Upper lobe of right lung (tissue), 1 donor: Measurements from ENCODE around the gene ACTR1B. TPM values are rescaled to one million over a fixed set of nuclear protein-coding genes. Genes with fewer than 3 reads are reported as not detected.

ENCODE experiments used
- ATAC-seq: fragments of 200-7000 bp; cut with Tn5 transposase; one replicate; pipeline ENCODE4 v1.9.1; 2020; ENCODE audit warnings: mild to moderate bottlenecking, moderate library complexity
- DNase-seq: peaks from one replicate; pipeline ENCODE4 v3.0.0-alpha.2; 2020
- H3K27ac ChIP-seq: fragments of 200-600 bp; one replicate; pipeline ENCODE4 v1.8.0; 2022
- H3K27me3 ChIP-seq: fragments of 200-600 bp; one replicate; pipeline ENCODE4 v1.8.0; 2022; ENCODE audit warnings: mild to moderate bottlenecking
- H3K36me3 ChIP-seq: fragments of 200-600 bp; one replicate; pipeline ENCODE4 v1.8.0; 2022
- H3K4me1 ChIP-seq: fragments of 200-600 bp; one replicate; pipeline ENCODE4 v1.8.0; 2022
- H3K4me3 ChIP-seq: fragments of 200-600 bp; one replicate; pipeline ENCODE4 v1.8.0; 2022; ENCODE audit warnings: mild to moderate bottlenecking
- H3K9me3 ChIP-seq: fragments of 200-600 bp; one replicate; pipeline ENCODE4 v1.8.0; 2022
- intact Hi-C: fragments of 100-400 bp; cut with DNase I; formaldehyde crosslinking; loops from one replicate; pipeline ENCODE4 v1.11.0; 2022
- total RNA-seq: library from RNA; stranded (reverse); fragmentation: NEBNext Ultra II Directional; extraction: Animal tissue kit (Norgen Biotek cat#: 25700); gene quantifications from one replicate; pipeline ENCODE4 v1.2.1, GENCODE V29; 2021
- TF ChIP-seq, protein P1 (sequence below): fragments of 200-600 bp; IDR thresholded peaks from one replicate; pipeline ENCODE4 v1.8.0; 2022; ENCODE audit warnings: antibody characterized with exemption
- donor health status: DM: no; HTN: yes; CAD: no; lungs with severe emphysema.

The ACTR1B gene
- total RNA-seq, 1 donor from 2014 or later = 60.7 TPM

DNA sequence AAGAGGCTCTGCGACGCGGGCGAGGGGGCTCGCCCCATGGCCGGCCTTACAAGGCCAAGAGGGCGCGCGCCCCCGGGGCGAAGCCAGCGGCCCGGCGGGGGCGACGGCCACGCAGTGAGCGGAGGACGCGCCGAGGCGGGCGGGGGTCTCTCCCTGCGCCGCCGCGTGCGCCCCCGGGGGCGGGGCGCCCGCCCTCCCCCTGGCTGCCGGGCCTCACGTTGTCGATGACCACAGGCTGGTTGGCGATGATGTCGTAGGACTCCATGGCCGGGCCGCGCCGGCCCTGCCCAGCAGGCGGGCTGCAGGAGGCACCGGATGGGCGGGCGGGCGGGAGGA lies 250 bp downstream of the ACTR1B start:
- no peaks in the 10 kb centered on the region for H3K27me3 ChIP-seq
- peaks cover 7% of the 10 kb centered on the region for H3K36me3 ChIP-seq
- peaks cover 20% of the 10 kb centered on the region for H3K4me1 ChIP-seq
- ATAC-seq = no peak
- intact Hi-C loops = no loop called here
- no peaks in the 10 kb centered on the region for H3K9me3 ChIP-seq
- no peak for DNase-seq
- peak overlapping the region; percentile 67 for H3K4me3 ChIP-seq
- peak overlapping the region; percentile 97 for H3K27ac ChIP-seq
- TF ChIP-seq, protein P1, sequence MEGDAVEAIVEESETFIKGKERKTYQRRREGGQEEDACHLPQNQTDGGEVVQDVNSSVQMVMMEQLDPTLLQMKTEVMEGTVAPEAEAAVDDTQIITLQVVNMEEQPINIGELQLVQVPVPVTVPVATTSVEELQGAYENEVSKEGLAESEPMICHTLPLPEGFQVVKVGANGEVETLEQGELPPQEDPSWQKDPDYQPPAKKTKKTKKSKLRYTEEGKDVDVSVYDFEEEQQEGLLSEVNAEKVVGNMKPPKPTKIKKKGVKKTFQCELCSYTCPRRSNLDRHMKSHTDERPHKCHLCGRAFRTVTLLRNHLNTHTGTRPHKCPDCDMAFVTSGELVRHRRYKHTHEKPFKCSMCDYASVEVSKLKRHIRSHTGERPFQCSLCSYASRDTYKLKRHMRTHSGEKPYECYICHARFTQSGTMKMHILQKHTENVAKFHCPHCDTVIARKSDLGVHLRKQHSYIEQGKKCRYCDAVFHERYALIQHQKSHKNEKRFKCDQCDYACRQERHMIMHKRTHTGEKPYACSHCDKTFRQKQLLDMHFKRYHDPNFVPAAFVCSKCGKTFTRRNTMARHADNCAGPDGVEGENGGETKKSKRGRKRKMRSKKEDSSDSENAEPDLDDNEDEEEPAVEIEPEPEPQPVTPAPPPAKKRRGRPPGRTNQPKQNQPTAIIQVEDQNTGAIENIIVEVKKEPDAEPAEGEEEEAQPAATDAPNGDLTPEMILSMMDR = no peak

DNA sequence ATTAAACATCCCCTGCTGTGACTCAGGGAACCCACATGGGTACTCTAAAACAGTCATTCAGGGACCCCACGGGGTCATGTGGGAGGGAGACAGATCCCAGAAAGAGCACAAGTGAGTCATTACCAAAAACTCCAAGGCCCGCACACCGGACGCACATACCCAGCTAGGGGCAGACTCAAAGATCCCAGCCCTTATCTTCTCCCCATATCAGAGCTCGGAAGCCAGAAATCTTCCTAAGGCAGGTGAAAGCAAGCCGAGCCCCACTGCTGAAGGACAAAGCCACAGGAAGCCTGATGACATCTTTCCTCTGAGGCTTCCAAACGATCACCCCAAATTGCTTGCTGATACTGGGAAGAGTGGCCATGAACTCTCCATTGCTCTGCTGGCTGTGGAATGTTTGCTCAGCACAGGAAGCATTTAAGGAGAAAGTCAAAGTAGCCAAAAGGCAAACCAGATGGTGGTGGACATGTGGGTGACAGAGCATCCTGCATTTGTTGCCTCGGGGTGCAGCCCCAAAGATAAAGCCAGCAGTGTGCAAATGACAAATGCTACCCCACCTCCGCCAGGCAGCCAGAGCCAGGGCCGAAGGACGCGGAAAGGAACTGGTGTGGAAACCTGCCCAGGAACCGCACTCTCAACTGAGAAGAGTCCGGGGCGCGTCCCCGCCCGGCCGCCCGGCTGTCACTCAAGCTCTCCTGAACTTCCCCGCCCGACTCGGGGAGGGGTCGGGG lies 784 bp downstream of the ACTR1B start:
- ATAC-seq (peak; percentile 67), DNase-seq (peak; percentile 91)
- H3K27me3 ChIP-seq = no peaks in the 10 kb centered on the region
- peaks cover 12% of the 10 kb centered on the region for H3K36me3 ChIP-seq
- H3K9me3 ChIP-seq = no peaks in the 10 kb centered on the region
- H3K4me1 ChIP-seq = peaks cover 20% of the 10 kb centered on the region
- TF ChIP-seq, protein P1 = no peak
- H3K4me3 ChIP-seq = peak overlapping the region; percentile 67
- H3K27ac ChIP-seq = peak overlapping the region; percentile 97
- intact Hi-C loops = no loop called here

DNA sequence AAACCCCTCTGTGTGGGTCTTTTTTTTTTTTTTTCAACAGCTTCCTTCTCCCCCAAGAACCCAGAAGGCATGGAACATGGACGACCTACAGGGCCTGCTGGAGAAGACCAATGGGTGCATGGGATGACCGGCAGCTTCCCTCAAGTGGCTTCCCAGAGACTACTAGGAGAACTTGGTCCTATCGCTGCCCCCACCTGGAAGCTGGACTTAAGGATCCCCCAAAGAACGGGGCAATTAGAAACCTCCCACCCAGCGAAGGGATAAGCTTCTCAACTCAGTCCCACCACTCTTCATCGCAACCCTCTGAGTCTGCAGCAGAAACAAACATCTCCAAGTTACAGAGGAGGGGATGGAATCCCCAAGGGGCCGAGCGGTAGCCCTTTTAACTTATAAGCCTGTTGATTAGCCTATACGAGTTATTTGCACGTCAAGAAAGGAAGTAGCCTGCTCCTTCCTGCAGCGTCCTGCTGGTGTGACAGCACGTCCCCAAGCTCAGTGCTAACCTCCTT lies 1.4 kb downstream of the ACTR1B start:
- peaks cover 20% of the 10 kb centered on the region for H3K4me1 ChIP-seq
- H3K27me3 ChIP-seq = no peaks in the 10 kb centered on the region
- no peak for ATAC-seq
- H3K36me3 ChIP-seq = peaks cover 18% of the 10 kb centered on the region
- intact Hi-C loops = no loop called here
- peak overlapping the region; percentile 97 for H3K27ac ChIP-seq
- H3K9me3 ChIP-seq = no peaks in the 10 kb centered on the region
- peak overlapping the region; percentile 67 for H3K4me3 ChIP-seq
- no peak for DNase-seq
- TF ChIP-seq, protein P1 = no peak

DNA sequence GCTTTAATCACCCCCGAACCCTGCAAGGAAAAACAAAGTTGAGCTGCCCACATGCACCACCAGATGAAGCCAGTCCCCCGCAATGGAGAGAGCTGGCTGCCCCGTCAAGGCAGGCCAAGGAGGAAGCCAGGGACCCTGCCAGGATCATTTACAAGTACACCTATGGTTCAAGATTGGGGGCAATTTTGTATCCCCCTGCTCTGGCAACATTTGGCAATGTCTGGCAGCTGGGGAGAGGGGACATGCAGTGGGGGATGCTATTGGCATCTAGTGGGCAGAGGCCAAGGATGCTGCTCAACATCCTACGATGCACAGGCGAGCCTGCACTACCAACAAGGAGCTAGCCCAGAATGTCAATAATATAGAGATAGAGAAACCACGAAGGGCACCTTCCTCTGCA lies 1.9 kb downstream of the ACTR1B start:
- DNase-seq (no peak), ATAC-seq (no peak)
- no peak overlapping the region for H3K4me3 ChIP-seq
- intact Hi-C loops = no loop called here
- H3K27ac ChIP-seq = no peak overlapping the region
- H3K9me3 ChIP-seq = no peaks in the 10 kb centered on the region
- no peaks in the 10 kb centered on the region for H3K27me3 ChIP-seq
- peaks cover 23% of the 10 kb centered on the region for H3K36me3 ChIP-seq
- H3K4me1 ChIP-seq = peaks cover 20% of the 10 kb centered on the region
- TF ChIP-seq, protein P1 = no peak

DNA sequence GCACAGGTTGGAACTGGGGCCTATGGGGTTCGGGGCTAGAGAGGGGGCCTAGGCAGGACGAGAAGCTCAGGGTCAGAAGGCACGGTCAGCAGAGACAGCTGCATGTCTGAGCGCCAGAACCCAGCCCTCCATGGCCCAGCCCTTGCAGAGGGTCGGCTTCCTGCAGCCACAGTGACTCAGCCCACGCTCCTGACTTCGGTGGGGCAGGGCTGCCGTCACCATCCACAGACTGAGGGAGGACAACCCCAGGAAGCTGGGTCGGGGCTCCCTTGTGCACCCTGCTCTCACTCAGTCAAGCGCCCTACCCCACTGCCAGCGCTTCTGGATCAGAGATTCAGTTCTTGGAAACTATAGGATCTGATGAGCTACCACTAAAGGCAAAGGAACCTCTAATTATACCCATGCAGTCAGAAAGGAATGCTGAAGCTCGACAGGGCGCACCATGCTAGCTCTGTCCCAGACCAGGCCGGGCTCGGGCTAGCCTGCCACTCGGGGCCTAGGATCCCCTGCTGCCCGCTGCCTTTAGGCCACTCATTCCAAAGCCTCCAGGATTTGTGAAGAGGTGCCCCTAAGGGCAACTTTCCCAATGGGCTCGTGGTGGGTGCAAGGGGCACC lies 3.0 kb downstream of the ACTR1B start:
- ATAC-seq (no peak), DNase-seq (no peak)
- H3K36me3 ChIP-seq = peaks cover 29% of the 10 kb centered on the region
- H3K27ac ChIP-seq = no peak overlapping the region
- intact Hi-C loops = no loop called here
- H3K9me3 ChIP-seq = no peaks in the 10 kb centered on the region
- H3K4me1 ChIP-seq = peaks cover 20% of the 10 kb centered on the region
- TF ChIP-seq, protein P1 = no peak
- no peak overlapping the region for H3K4me3 ChIP-seq
- H3K27me3 ChIP-seq = no peaks in the 10 kb centered on the region
